Mesendoderm (in vitro differentiated cells): ENCODE measurements around the gene GRK2.

Experiments
- DNase-seq: peaks from one replicate; pipeline ENCODE4 v3.0.0; 2013
- H2AK5ac ChIP-seq: 2 replicates; pipeline ENCODE4 v1.6.1; 2013; ENCODE audit warnings: low read length, inconsistent platforms
- H2BK120ac ChIP-seq: 2 replicates; pipeline ENCODE4 v1.6.1; 2013; ENCODE audit warnings: low read depth, mild to moderate bottlenecking, low read length, moderate library complexity, mixed read lengths
- H2BK15ac ChIP-seq: replicated peaks from 2 replicates; pipeline ENCODE4 v1.6.1; 2013; ENCODE audit warnings: low read depth, mild to moderate bottlenecking, moderate library complexity
- H2BK5ac ChIP-seq: 2 replicates; pipeline ENCODE4 v1.6.1; 2013; ENCODE audit warnings: low read length, inconsistent platforms
- H3K18ac ChIP-seq: 2 replicates; pipeline ENCODE4 v1.6.1; 2013; ENCODE audit warnings: mild to moderate bottlenecking, low read length, mixed read lengths
- H3K23ac ChIP-seq: one replicate; pipeline ENCODE4 v1.6.1; 2013; ENCODE audit warnings: low read length
- H3K27ac ChIP-seq: 2 replicates; pipeline ENCODE4 v1.5.1; 2013; ENCODE audit warnings: low read depth, mild to moderate bottlenecking, inconsistent platforms, low read length, moderate library complexity
- H3K27me3 ChIP-seq: 2 replicates; pipeline ENCODE4 v1.6.1; 2013; ENCODE audit warnings: low read length, control low read depth, mild to moderate bottlenecking, inconsistent platforms; ENCODE audit not compliant: insufficient read depth, poor library complexity
- H3K36me3 ChIP-seq: 2 replicates; pipeline ENCODE4 v1.6.1; 2013; ENCODE audit warnings: low read length, inconsistent platforms; ENCODE audit not compliant: control insufficient read depth, insufficient read depth
- H3K4ac ChIP-seq: one replicate; pipeline ENCODE4 v1.6.1; 2013; ENCODE audit warnings: low read depth, mild to moderate bottlenecking, low read length, moderate library complexity
- H3K4me1 ChIP-seq: 2 replicates; pipeline ENCODE4 v1.6.1; 2013; ENCODE audit warnings: low read depth, low read length, inconsistent platforms; ENCODE audit not compliant: control insufficient read depth
- H3K4me2 ChIP-seq: 2 replicates; pipeline ENCODE4 v1.6.1; 2013; ENCODE audit warnings: low read length
- H3K4me3 ChIP-seq: 2 replicates; pipeline ENCODE4 v1.5.1; 2013; ENCODE audit warnings: mild to moderate bottlenecking, low read length
- H3K56ac ChIP-seq: one replicate; pipeline ENCODE4 v1.6.1; 2013; ENCODE audit warnings: low read length
- H3K79me1 ChIP-seq: 2 replicates; pipeline ENCODE4 v1.6.1; 2013; ENCODE audit warnings: low read length, inconsistent platforms
- H3K79me2 ChIP-seq: 2 replicates; pipeline ENCODE4 v1.6.1; 2013; ENCODE audit warnings: mild to moderate bottlenecking, low read length; ENCODE audit not compliant: control insufficient read depth, insufficient read depth
- H3K9ac ChIP-seq: 2 replicates; pipeline ENCODE4 v1.6.1; 2013; ENCODE audit warnings: low read length, inconsistent platforms
- H4K5ac ChIP-seq: one replicate; pipeline ENCODE4 v1.6.1; 2013; ENCODE audit warnings: low read length
- H4K8ac ChIP-seq: one replicate; pipeline ENCODE4 v1.6.1; 2013; ENCODE audit warnings: low read depth, mild to moderate bottlenecking, control low read depth, low read length, moderate library complexity
- WGBS: extraction: QIAGEN DNeasy Blood & Tissue Kit; methylation state at CpG from one replicate; pipeline ENCODE4 v1.1.7; 2013; ENCODE audit warnings: low lambda C conversion rate, missing lambda C conversion rate; ENCODE audit not compliant: insufficient coverage; ENCODE audit errors: extremely low coverage; 5-methylcytosine and 5-hydroxymethylcytosine counted together

GRK2 gene

DNA sequence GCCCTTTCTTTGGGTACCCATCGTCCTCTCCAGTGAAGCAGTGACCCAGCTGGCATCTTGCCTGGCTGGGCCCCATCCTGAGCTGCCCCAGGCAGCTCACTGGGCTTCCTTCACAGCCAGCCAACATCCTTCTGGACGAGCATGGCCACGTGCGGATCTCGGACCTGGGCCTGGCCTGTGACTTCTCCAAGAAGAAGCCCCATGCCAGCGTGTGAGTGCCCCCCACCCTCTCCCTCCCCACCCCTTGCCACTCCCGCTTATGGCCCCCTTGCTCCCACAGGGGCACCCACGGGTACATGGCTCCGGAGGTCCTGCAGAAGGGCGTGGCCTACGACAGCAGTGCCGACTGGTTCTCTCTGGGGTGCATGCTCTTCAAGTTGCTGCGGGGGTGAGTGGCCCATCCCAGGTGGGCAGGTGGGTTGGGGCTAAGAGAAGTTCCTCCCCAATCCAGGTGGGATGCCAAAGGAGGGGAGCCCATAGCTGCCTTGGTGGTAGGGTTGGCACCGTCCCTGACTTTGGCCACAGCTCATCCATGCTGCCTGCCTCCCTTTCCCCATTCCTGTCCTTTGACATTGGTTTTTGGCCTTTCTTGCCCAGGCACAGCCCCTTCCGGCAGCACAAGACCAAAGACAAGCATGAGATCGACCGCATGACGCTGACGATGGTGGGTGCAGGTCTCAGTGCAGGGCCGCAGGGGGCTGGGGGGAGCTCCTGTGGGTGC, 16.0 kb downstream of the GRK2 start:
- DNase-seq: no peak
- H3K56ac ChIP-seq: no peak overlapping the region
- H3K4me3 ChIP-seq: no peak overlapping the region
- H3K4me1 ChIP-seq: peaks cover 4% of the 10 kb centered on the region
- no peak overlapping the region for H2BK15ac ChIP-seq
- H3K36me3 ChIP-seq: peaks cover 17% of the 10 kb centered on the region
- no peak overlapping the region for H2AK5ac ChIP-seq
- H3K18ac ChIP-seq: no peak overlapping the region
- H3K4me2 ChIP-seq: no peak overlapping the region
- H3K79me2 ChIP-seq: no peaks in the 10 kb centered on the region
- no peak overlapping the region for H4K5ac ChIP-seq
- H2BK5ac ChIP-seq: no peak overlapping the region
- H3K79me1 ChIP-seq: peaks cover 4% of the 10 kb centered on the region
- H3K9ac ChIP-seq: no peak overlapping the region
- H3K27me3 ChIP-seq: no peaks in the 10 kb centered on the region
- H3K4ac ChIP-seq: no peak overlapping the region
- H2BK120ac ChIP-seq: no peak overlapping the region
- no CpG with 5 or more reads among the region's 20 CpGs for WGBS
- H3K27ac ChIP-seq: no peak overlapping the region
- no peak overlapping the region for H3K23ac ChIP-seq
- H4K8ac ChIP-seq: no peak overlapping the region

- no peak for DNase-seq
- Histone ChIP-seq H2BK5ac (no peak overlapping the region), H2BK120ac (no peak overlapping the region), H2BK15ac (no peak overlapping the region), H3K36me3 (peaks cover 17% of the 10 kb centered on the region), H3K23ac (no peak overlapping the region), H3K4me2 (no peak overlapping the region), H4K8ac (no peak overlapping the region), H3K56ac (no peak overlapping the region), H3K79me1 (peaks cover 1% of the 10 kb centered on the region), H3K4me1 (peaks cover 2% of the 10 kb centered on the region), H3K18ac (no peak overlapping the region), H3K4me3 (no peak overlapping the region), H3K9ac (no peak overlapping the region), H3K27me3 (no peaks in the 10 kb centered on the region), H4K5ac (no peak overlapping the region), H3K4ac (no peak overlapping the region), H3K79me2 (no peaks in the 10 kb centered on the region), H3K27ac (no peak overlapping the region), H2AK5ac (no peak overlapping the region)
- WGBS: no CpG with 5 or more reads among the region's 11 CpGs
These were observed 16.7 kb downstream of the GRK2 start for GRCh38 chr11:67282876-67283371.

- Histone ChIP-seq H3K4me2 (no peak overlapping the region), H3K36me3 (peaks cover 17% of the 10 kb centered on the region), H3K79me2 (no peaks in the 10 kb centered on the region), H4K5ac (no peak overlapping the region), H2AK5ac (no peak overlapping the region), H3K79me1 (no peaks in the 10 kb centered on the region), H3K9ac (no peak overlapping the region), H3K27me3 (no peaks in the 10 kb centered on the region), H3K56ac (no peak overlapping the region), H2BK15ac (no peak overlapping the region), H3K18ac (no peak overlapping the region), H3K23ac (no peak overlapping the region), H3K4me1 (peaks cover 5% of the 10 kb centered on the region), H2BK5ac (no peak overlapping the region), H4K8ac (no peak overlapping the region), H3K27ac (no peak overlapping the region), H3K4me3 (no peak overlapping the region), H3K4ac (no peak overlapping the region), H2BK120ac (no peak overlapping the region)
- no peak for DNase-seq
- WGBS: no CpG with 5 or more reads among the region's 13 CpGs
These were observed 17.2 kb downstream of the GRK2 start for GRCh38 chr11:67283481-67283963.

DNA sequence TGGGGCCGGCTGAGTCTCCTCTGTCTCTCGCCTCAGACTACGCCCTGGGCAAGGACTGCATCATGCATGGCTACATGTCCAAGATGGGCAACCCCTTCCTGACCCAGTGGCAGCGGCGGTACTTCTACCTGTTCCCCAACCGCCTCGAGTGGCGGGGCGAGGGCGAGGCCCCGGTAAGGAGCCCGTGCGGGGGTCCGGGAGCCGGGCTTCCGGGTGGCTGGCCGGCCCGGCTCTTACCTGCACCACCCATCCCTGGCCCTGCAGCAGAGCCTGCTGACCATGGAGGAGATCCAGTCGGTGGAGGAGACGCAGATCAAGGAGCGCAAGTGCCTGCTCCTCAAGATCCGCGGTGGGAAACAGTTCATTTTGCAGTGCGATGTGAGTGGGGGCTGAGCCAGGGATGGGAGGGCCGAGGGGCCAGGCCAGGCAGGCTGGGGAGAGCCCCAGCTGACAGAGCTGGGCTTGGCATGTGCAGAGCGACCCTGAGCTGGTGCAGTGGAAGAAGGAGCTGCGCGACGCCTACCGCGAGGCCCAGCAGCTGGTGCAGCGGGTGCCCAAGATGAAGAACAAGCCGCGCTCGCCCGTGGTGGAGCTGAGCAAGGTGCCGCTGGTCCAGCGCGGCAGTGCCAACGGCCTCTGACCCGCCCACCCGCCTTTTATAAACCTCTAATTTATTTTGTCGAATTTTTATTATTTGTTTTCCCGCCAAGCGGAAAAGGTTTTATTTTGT, 18.7 kb downstream of the GRK2 start:
- no peak for DNase-seq
- no peak overlapping the region for H4K8ac ChIP-seq
- peaks cover 5% of the 10 kb centered on the region for H3K4me1 ChIP-seq
- no peak overlapping the region for H2BK5ac ChIP-seq
- H3K27me3 ChIP-seq: no peaks in the 10 kb centered on the region
- H3K9ac ChIP-seq: no peak overlapping the region
- no peak overlapping the region for H2BK15ac ChIP-seq
- no peak overlapping the region for H3K23ac ChIP-seq
- H2AK5ac ChIP-seq: no peak overlapping the region
- H3K4ac ChIP-seq: no peak overlapping the region
- H4K5ac ChIP-seq: no peak overlapping the region
- no peak overlapping the region for H3K4me3 ChIP-seq
- H3K79me1 ChIP-seq: peaks cover 3% of the 10 kb centered on the region
- no peak overlapping the region for H3K27ac ChIP-seq
- no peak overlapping the region for H2BK120ac ChIP-seq
- no CpG with 5 or more reads among the region's 45 CpGs for WGBS
- no peaks in the 10 kb centered on the region for H3K79me2 ChIP-seq
- no peak overlapping the region for H3K56ac ChIP-seq
- H3K36me3 ChIP-seq: peaks cover 13% of the 10 kb centered on the region
- H3K4me2 ChIP-seq: no peak overlapping the region
- no peak overlapping the region for H3K18ac ChIP-seq

DNA sequence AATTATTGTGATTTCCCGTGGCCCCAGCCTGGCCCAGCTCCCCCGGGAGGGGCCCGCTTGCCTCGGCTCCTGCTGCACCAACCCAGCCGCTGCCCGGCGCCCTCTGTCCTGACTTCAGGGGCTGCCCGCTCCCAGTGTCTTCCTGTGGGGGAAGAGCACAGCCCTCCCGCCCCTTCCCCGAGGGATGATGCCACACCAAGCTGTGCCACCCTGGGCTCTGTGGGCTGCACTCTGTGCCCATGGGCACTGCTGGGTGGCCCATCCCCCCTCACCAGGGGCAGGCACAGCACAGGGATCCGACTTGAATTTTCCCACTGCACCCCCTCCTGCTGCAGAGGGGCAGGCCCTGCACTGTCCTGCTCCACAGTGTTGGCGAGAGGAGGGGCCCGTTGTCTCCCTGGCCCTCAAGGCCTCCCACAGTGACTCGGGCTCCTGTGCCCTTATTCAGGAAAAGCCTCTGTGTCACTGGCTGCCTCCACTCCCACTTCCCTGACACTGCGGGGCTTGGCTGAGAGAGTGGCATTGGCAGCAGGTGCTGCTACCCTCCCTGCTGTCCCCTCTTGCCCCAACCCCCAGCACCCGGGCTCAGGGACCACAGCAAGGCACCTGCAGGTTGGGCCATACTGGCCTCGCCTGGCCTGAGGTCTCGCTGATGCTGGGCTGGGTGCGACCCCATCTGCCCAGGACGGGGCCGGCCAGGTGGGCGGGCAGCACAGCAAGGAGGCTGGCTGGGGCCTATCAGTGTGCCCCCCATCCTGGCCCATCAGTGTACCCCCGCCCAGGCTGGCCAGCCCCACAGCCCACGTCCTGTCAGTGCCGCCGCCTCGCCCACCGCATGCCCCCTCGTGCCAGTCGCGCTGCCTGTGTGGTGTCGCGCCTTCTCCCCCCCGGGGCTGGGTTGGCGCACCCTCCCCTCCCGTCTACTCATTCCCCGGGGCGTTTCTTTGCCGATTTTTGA, 19.5 kb downstream of the GRK2 start:
- WGBS: no CpG with 5 or more reads among the region's 39 CpGs
- Histone ChIP-seq H3K4ac (no peak overlapping the region), H3K18ac (no peak overlapping the region), H2BK120ac (no peak overlapping the region), H2AK5ac (no peak overlapping the region), H2BK5ac (no peak overlapping the region), H4K8ac (no peak overlapping the region), H3K79me1 (peaks cover 8% of the 10 kb centered on the region), H2BK15ac (no peak overlapping the region), H4K5ac (no peak overlapping the region), H3K27ac (no peak overlapping the region), H3K9ac (no peak overlapping the region), H3K4me2 (no peak overlapping the region), H3K56ac (no peak overlapping the region), H3K36me3 (peaks cover 13% of the 10 kb centered on the region), H3K4me1 (peaks cover 5% of the 10 kb centered on the region), H3K79me2 (no peaks in the 10 kb centered on the region), H3K27me3 (no peaks in the 10 kb centered on the region), H3K4me3 (no peak overlapping the region), H3K23ac (no peak overlapping the region)
- no peak for DNase-seq
